Measurements from ENCODE around the gene MTUS2. TPM values are rescaled to one million over a fixed set of nuclear protein-coding genes. Genes with fewer than 3 reads are reported as not detected.

The MTUS2 gene
- polyA plus RNA-seq, 2 of the 4 experiments (the other 2 are of a cell fraction) = not detected

- H3K4me3 ChIP-seq = no peak overlapping the region
- no peak for DNase-seq (ENCODE audit: low read depth in 1 of 2, low spot score in 1 of 2)
- H3K9me3 ChIP-seq = no peaks in the 10 kb centered on the region
- no peak overlapping the region for H3K4me2 ChIP-seq
- no peak for FAIRE-seq
- POLR2A ChIA-PET = no interaction called here
- WGBS (ENCODE audit: missing lambda C conversion rate) = 26% methylated on average over 7 of the region's 7 CpGs
- no peak overlapping the region for H3K27ac ChIP-seq
- no peak for TF ChIP-seq HOXB5 (CRISPR knock-in tag; IDR thresholded peaks at IDR 0.05)
- no peak for TF ChIP-seq RNF2 (IDR thresholded peaks at IDR 0.05; ENCODE audit: borderline replicate concordance, low read depth)
- no peak for TF ChIP-seq BHLHE40 (IDR thresholded peaks at IDR 0.05; ENCODE audit: low read depth, low read length)
- no peak for TF ChIP-seq HDAC2 (IDR thresholded peaks at IDR 0.05)
- TF ChIP-seq KDM1A (IDR thresholded peaks at IDR 0.05; ENCODE audit: low read depth) = no peak
- TF ChIP-seq JUNB (IDR thresholded peaks at IDR 0.05) = no peak
- no peak for TF ChIP-seq JUN (IDR thresholded peaks at IDR 0.05)
- TF ChIP-seq KDM5A (IDR thresholded peaks at IDR 0.05) = no peak
- no peak for TF ChIP-seq REST (IDR thresholded peaks at IDR 0.05)
- no peak for TF ChIP-seq CTCF (IDR thresholded peaks at IDR 0.05)
- TF ChIP-seq TP53 (CRISPR knock-in tag; IDR thresholded peaks at IDR 0.05) = no peak
- no peak for ATAC-seq
- CTCF ChIA-PET = no interaction called here
- no peaks in the 10 kb centered on the region for H3K4me1 ChIP-seq
Measured at GRCh38 chr13:29020314-29020713, 200.2 kb downstream of the MTUS2 start.

GRCh38 chr13:29021311-29021710 lies 201.2 kb downstream of the MTUS2 start:
- H3K4me2 ChIP-seq = no peak overlapping the region
- H3K4me1 ChIP-seq = no peaks in the 10 kb centered on the region
- FAIRE-seq (no peak), DNase-seq (ENCODE audit: low read depth in 1 of 2, low spot score in 1 of 2) (no peak), ATAC-seq (no peak)
- no peak overlapping the region for H3K27ac ChIP-seq
- CTCF ChIA-PET = no interaction called here
- 0% methylated on average over 2 of the region's 2 CpGs for WGBS (ENCODE audit: missing lambda C conversion rate)
- no peaks in the 10 kb centered on the region for H3K9me3 ChIP-seq
- no peak overlapping the region for H3K4me3 ChIP-seq
- POLR2A ChIA-PET = no interaction called here
- TF ChIP-seq ESRRA (IDR thresholded peaks at IDR 0.05; ENCODE audit: borderline replicate concordance, low read length) (no peak), SREBF2 (IDR thresholded peaks at IDR 0.05) (no peak), EHMT2 (IDR thresholded peaks at IDR 0.05; ENCODE audit: low read depth) (no peak), KDM5A (IDR thresholded peaks at IDR 0.05) (no peak), NFE2L2 (conservative IDR thresholded peaks at IDR 0.05; ENCODE audit: low read length) (no peak), EHF (CRISPR knock-in tag; IDR thresholded peaks at IDR 0.05) (no peak)

- Histone ChIP-seq H3K27ac (no peak overlapping the region), H3K4me3 (no peak overlapping the region), H3K9me3 (no peaks in the 10 kb centered on the region), H3K4me1 (no peaks in the 10 kb centered on the region), H3K4me2 (no peak overlapping the region)
- ATAC-seq (no peak), FAIRE-seq (no peak), DNase-seq (ENCODE audit: low read depth in 1 of 2, low spot score in 1 of 2) (no peak)
- ChIA-PET CTCF (no interaction called here), POLR2A (no interaction called here)
- 40% methylated on average over 5 of the region's 5 CpGs for WGBS (ENCODE audit: missing lambda C conversion rate)
- TF ChIP-seq PHF8 (IDR thresholded peaks at IDR 0.05; ENCODE audit: borderline replicate concordance, low read depth) = no peak
- TF ChIP-seq BHLHE40 (IDR thresholded peaks at IDR 0.05; ENCODE audit: low read depth, low read length) = no peak
- no peak for TF ChIP-seq CTCF (IDR thresholded peaks at IDR 0.05)
- TF ChIP-seq EP300 (IDR thresholded peaks at IDR 0.05) = no peak
- no peak for TF ChIP-seq CEBPB (IDR thresholded peaks at IDR 0.05)
- no peak for TF ChIP-seq ZFP36 (IDR thresholded peaks at IDR 0.05; ENCODE audit: borderline replicate concordance, partially characterized antibody)
- no peak for TF ChIP-seq KDM1A (IDR thresholded peaks at IDR 0.05; ENCODE audit: low read depth)
- no peak for TF ChIP-seq NR3C1 (IDR thresholded peaks at IDR 0.05)
- no peak for TF ChIP-seq FOXS1 (CRISPR knock-in tag; IDR thresholded peaks at IDR 0.05)
- TF ChIP-seq KDM5A (IDR thresholded peaks at IDR 0.05) = no peak
- TF ChIP-seq BCL3 (IDR thresholded peaks at IDR 0.05) = no peak
- TF ChIP-seq PBX3 (IDR thresholded peaks at IDR 0.05) = no peak
- TF ChIP-seq CHD2 (IDR thresholded peaks at IDR 0.05; ENCODE audit: low read length, partially characterized antibody) = no peak
Measured at GRCh38 chr13:29021717-29022116, 201.6 kb downstream of the MTUS2 start.
